SK-N-SH treated with all-trans-retinoic acid at 6 μM for 48 hours (cell line): ENCODE results near the gene MVB12B.

Source experiments
- ATAC-seq: fragments of 200-7000 bp; cut with Tn5 transposase; 3 replicates; pipeline ENCODE4 v1.9.1; 2020; ENCODE audit warnings: mild to moderate bottlenecking, moderate library complexity
- ARNTL ChIP-seq: fragments of 450-650 bp; formaldehyde crosslinking; IDR thresholded peaks from 2 replicates; pipeline ENCODE4 v1.5.0; 2020; ENCODE audit warnings: low read depth, mild to moderate bottlenecking, moderate library complexity, borderline replicate concordance
- BACH2 ChIP-seq: fragments of 250-450 bp; sonication (Bioruptor Pico); IDR thresholded peaks from 2 replicates; pipeline ENCODE4 v1.9.0; 2021; ENCODE audit warnings: mild to moderate bottlenecking, borderline replicate concordance
- CREB5 ChIP-seq: fragments of 250-450 bp; sonication (Bioruptor Pico); IDR thresholded peaks from 2 replicates; pipeline ENCODE4 v1.5.1; 2020; ENCODE audit warnings: low read depth, mild to moderate bottlenecking, moderate library complexity
- CSDC2 ChIP-seq: fragments of 250-450 bp; sonication (Bioruptor Pico); IDR thresholded peaks from 2 replicates; pipeline ENCODE4 v1.5.0; 2020; ENCODE audit warnings: mild to moderate bottlenecking, moderate library complexity
- ISL1 ChIP-seq: fragments of 250-450 bp; sonication (Bioruptor Pico); IDR thresholded peaks from 2 replicates; pipeline ENCODE4 v2.1.2; 2022; ENCODE audit warnings: mild to moderate bottlenecking, moderate library complexity
- OSR1 ChIP-seq: fragments of 250-450 bp; sonication (Bioruptor Pico); IDR thresholded peaks from 2 replicates; pipeline ENCODE4 v1.8.0; 2022; ENCODE audit warnings: moderate library complexity, mild to moderate bottlenecking, inconsistent platforms
- POU6F1 ChIP-seq: fragments of 250-450 bp; sonication (Bioruptor Pico); IDR thresholded peaks from 2 replicates; pipeline ENCODE4 v1.8.0; 2021; ENCODE audit warnings: low read depth, mild to moderate bottlenecking, moderate library complexity, borderline replicate concordance
- PPARA ChIP-seq: fragments of 250-450 bp; sonication (Bioruptor Pico); IDR thresholded peaks from 2 replicates; pipeline ENCODE4 v1.5.0; 2020; ENCODE audit warnings: mild to moderate bottlenecking, borderline replicate concordance
- RARB ChIP-seq: fragments of 250-450 bp; sonication (Bioruptor Pico); IDR thresholded peaks from 2 replicates; pipeline ENCODE4 v1.8.0; 2021; ENCODE audit warnings: mild to moderate bottlenecking, moderate library complexity
- SNAI2 ChIP-seq: fragments of 250-450 bp; sonication (Bioruptor Pico); IDR thresholded peaks from 2 replicates; pipeline ENCODE4 v1.5.0; 2020; ENCODE audit warnings: mild to moderate bottlenecking, moderate library complexity
- TOX ChIP-seq: fragments of 250-450 bp; sonication (Bioruptor Pico); IDR thresholded peaks from 2 replicates; pipeline ENCODE4 v1.8.0; 2021; ENCODE audit warnings: mild to moderate bottlenecking, moderate library complexity, borderline replicate concordance
- TSHZ2 ChIP-seq: fragments of 250-450 bp; sonication (Bioruptor Pico); IDR thresholded peaks from 2 replicates; pipeline ENCODE4 v1.5.0; 2020; ENCODE audit warnings: mild to moderate bottlenecking, moderate library complexity
- ZFP3 ChIP-seq: fragments of 250-450 bp; sonication (Bioruptor Pico); IDR thresholded peaks from 2 replicates; pipeline ENCODE4 v1.5.0; 2020; ENCODE audit warnings: mild to moderate bottlenecking, moderate library complexity
- ZNF565 ChIP-seq: fragments of 450-650 bp; formaldehyde crosslinking; conservative IDR thresholded peaks from 2 replicates; pipeline ENCODE4 v1.5.0; 2020; ENCODE audit warnings: low read depth, mild to moderate bottlenecking, moderate library complexity
- ZNF70 ChIP-seq: fragments of 450-650 bp; formaldehyde crosslinking; IDR thresholded peaks from 2 replicates; pipeline ENCODE4 v1.5.0; 2020; ENCODE audit warnings: mild to moderate bottlenecking, moderate library complexity
- ZNF8 ChIP-seq: fragments of 450-650 bp; formaldehyde crosslinking; IDR thresholded peaks from 2 replicates; pipeline ENCODE4 v1.5.0; 2020; ENCODE audit warnings: mild to moderate bottlenecking, moderate library complexity

Gene MVB12B

DNA sequence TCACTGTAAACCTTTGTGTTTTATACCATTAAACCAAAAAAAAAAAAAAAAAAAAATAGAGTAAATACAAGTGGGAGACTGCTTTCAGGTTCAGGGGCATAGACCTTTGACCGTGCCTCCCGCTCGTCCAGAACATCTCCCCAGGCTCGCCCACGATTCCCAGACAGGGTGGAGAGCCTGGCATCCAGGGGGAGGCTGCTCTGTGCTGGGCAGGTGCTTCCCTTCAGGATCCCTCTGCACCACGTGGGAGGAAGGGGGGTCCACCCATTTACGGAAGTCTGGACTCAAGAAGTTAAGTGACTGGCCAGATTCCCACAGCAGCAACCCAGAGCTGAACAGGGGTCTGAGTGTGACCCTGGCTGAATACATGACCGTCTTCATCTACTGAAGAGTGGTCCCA is 161.7 kb downstream of the MVB12B start (continued):
- TF ChIP-seq CREB5 (CRISPR knock-in tag) (no peak), ZFP3 (no peak), BACH2 (CRISPR knock-in tag) (no peak)

- no peak for TF ChIP-seq ZNF8 (CRISPR knock-in tag)
- no peak for TF ChIP-seq CREB5 (CRISPR knock-in tag)
- no peak for TF ChIP-seq RARB
- TF ChIP-seq SNAI2: no peak
- TF ChIP-seq ZNF70 (CRISPR knock-in tag): no peak
- TF ChIP-seq ZNF565 (CRISPR knock-in tag): no peak
- TF ChIP-seq ZFP3: no peak
- ATAC-seq: no peak; the same call in 2 of the 3 replicates
Observed at GRCh38 chr9:126488881-126489404, 162.3 kb downstream of the MVB12B start.

DNA sequence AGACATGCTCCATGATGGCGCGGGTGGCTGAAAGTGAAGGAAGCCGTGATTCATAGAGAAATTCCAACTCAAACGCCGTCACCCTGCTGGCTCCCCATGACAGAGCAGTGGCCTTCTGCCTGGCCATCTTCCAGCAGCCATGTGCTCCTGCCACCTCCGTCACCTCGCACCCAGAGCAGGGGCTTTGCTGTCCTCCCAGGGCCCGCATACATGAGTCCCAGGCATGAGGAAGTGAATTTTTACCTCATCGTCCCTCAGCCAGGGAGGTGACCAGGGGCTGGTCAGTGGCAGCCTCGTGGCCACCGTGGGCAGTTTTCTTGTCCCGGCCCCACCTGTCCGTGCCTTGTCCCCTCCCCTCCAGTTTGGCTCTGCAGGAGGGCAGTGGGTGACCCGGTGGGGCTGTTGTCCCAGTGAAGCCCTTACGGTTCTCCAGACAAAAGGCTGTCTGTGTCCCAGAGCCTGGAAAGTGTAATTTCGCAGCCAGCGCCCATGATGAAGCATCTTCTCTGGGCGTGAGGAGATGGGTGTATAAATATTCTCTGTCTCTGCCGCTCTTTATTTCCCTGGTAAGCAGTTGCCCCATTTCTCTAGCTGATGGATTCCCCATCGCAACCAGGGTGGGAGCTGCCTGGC is 163.1 kb downstream of the MVB12B start:
- no peak for ATAC-seq
- TF ChIP-seq TSHZ2 (CRISPR knock-in tag) (no peak), ZNF70 (CRISPR knock-in tag) (no peak), OSR1 (CRISPR knock-in tag) (no peak), ZNF8 (CRISPR knock-in tag) (no peak), POU6F1 (no peak), SNAI2 (no peak), TOX (no peak), ISL1 (CRISPR knock-in tag) (no peak), ARNTL (CRISPR knock-in tag) (no peak), BACH2 (CRISPR knock-in tag) (no peak), CSDC2 (no peak), RARB (no peak), ZFP3 (no peak)

- no peak for TF ChIP-seq BACH2 (CRISPR knock-in tag)
- no peak for TF ChIP-seq ARNTL (CRISPR knock-in tag)
- no peak for TF ChIP-seq PPARA
- TF ChIP-seq TSHZ2 (CRISPR knock-in tag): no peak
- TF ChIP-seq ZNF565 (CRISPR knock-in tag): no peak
- TF ChIP-seq RARB: no peak
- ATAC-seq: no peak
Observed at GRCh38 chr9:126490214-126490631, 163.6 kb downstream of the MVB12B start.
